CD4-positive, alpha-beta T cell treated with Interleukin-12 subunit alpha and Interleukin-12 subunit beta, for 1 hour (primary cell): ENCODE results near the gene CTIF.
A peak's percentile ranks its signal among the peaks of the same experiment; 100 is the strongest.

Experiments used
- DNase-seq: peaks from one replicate; pipeline ENCODE4 v3.0.0-alpha.2; 2020

CTIF gene

GRCh38 chr18:48795696-48796095, 256.9 kb downstream of the CTIF start:
- DNase-seq = no peak

- no peak for DNase-seq
These were observed 257.8 kb downstream of the CTIF start for GRCh38 chr18:48796491-48797205.

GRCh38 chr18:48797841-48798255, 259.0 kb downstream of the CTIF start:
- DNase-seq = peak; percentile 13

- DNase-seq = no peak
These were observed 259.8 kb downstream of the CTIF start for GRCh38 chr18:48798334-48799245.

- DNase-seq = no peak
These were observed 261.0 kb downstream of the CTIF start for GRCh38 chr18:48799724-48800315.

GRCh38 chr18:48800466-48800865, 261.6 kb downstream of the CTIF start:
- no peak for DNase-seq

- no peak for DNase-seq
These were observed 262.3 kb downstream of the CTIF start for GRCh38 chr18:48800876-48801727.

- no peak for DNase-seq
These were observed 263.1 kb downstream of the CTIF start for GRCh38 chr18:48801728-48802542.

- DNase-seq = no peak
These were observed 263.9 kb downstream of the CTIF start for GRCh38 chr18:48802543-48803290.

- DNase-seq = no peak
These were observed 264.7 kb downstream of the CTIF start for GRCh38 chr18:48803518-48803917.

- no peak for DNase-seq
These were observed 265.4 kb downstream of the CTIF start for GRCh38 chr18:48803951-48804855.

GRCh38 chr18:48804856-48805610, 266.2 kb downstream of the CTIF start:
- DNase-seq = no peak

GRCh38 chr18:48805826-48806535, 267.1 kb downstream of the CTIF start:
- DNase-seq = no peak

GRCh38 chr18:48806551-48807261, 267.9 kb downstream of the CTIF start:
- peak; percentile 59 for DNase-seq

- no peak for DNase-seq
These were observed 269.6 kb downstream of the CTIF start for GRCh38 chr18:48808476-48808875.

GRCh38 chr18:48809365-48809764, 270.5 kb downstream of the CTIF start:
- DNase-seq = no peak

GRCh38 chr18:48810805-48811204, 272.0 kb downstream of the CTIF start:
- DNase-seq = no peak

GRCh38 chr18:48811401-48811800, 272.6 kb downstream of the CTIF start:
- no peak for DNase-seq
